GM12865 (cell line): ENCODE data around the gene GRIK5.

Source experiments
- DNase-seq: peaks from one replicate; pipeline ENCODE4 v3.0.0; 2010; ENCODE audit warnings: low read depth
- H3K4me3 ChIP-seq: 2 replicates; pipeline ENCODE4 v1.5.1; 2011; ENCODE audit warnings: mild to moderate bottlenecking, low read depth, low read length, control low read depth
- CTCF ChIP-seq: IDR thresholded peaks from 2 replicates; pipeline ENCODE4 v1.5.1; 2011; ENCODE audit warnings: low read length, control low read depth, low read depth, inconsistent platforms; ENCODE audit not compliant: insufficient read depth; ENCODE audit errors: missing control alignments

GRIK5 gene

GRCh38 chr19:42060117-42060516 lies 9.9 kb downstream of the GRIK5 start:
- TF ChIP-seq CTCF, result no peak
- DNase-seq, result no peak
- H3K4me3 ChIP-seq, result no peak overlapping the region

- DNase-seq, result no peak
Measured at GRCh38 chr19:42059196-42059595, 10.8 kb downstream of the GRIK5 start.

GRCh38 chr19:42057846-42058245 lies 12.2 kb downstream of the GRIK5 start:
- TF ChIP-seq CTCF, result no peak
- no peak overlapping the region for H3K4me3 ChIP-seq
- DNase-seq, result no peak

More at GRCh38 chr19:42059196-42059595, 10.8 kb downstream of the GRIK5 start:
- TF ChIP-seq CTCF, result no peak
- no peak overlapping the region for H3K4me3 ChIP-seq

GRCh38 chr19:42054205-42054604 lies 15.8 kb downstream of the GRIK5 start:
- no peak for TF ChIP-seq CTCF
- H3K4me3 ChIP-seq, result no peak overlapping the region
- no peak for DNase-seq

- TF ChIP-seq CTCF, result no peak
- no peak for DNase-seq
- no peak overlapping the region for H3K4me3 ChIP-seq
Measured at GRCh38 chr19:42053037-42053935, 16.7 kb downstream of the GRIK5 start.

GRCh38 chr19:42052241-42052863 lies 17.7 kb downstream of the GRIK5 start:
- no peak for TF ChIP-seq CTCF
- no peak for DNase-seq
- no peak overlapping the region for H3K4me3 ChIP-seq
